G401 (cell line): ENCODE data around the gene LSM11. TPM values are rescaled to one million over a fixed set of nuclear protein-coding genes. Genes with fewer than 3 reads are reported as not detected.

Source experiments
- DNase-seq: peaks from one replicate; pipeline ENCODE4 v3.0.0-alpha.2; 2015; ENCODE audit warnings: low spot score
- in situ Hi-C: cut with HindIII; loops from 2 replicates; pipeline ENCODE4 v1.10.0; 2016; ENCODE audit warnings: low sequenced_read_pairs, mixed read lengths
- total RNA-seq: library from RNA; depleted of rRNA; stranded (reverse); fragments of >200 nt; shearing (Covaris generic); gene quantifications from 2 replicates; pipeline ENCODE4 v1.2.3, GENCODE V29; 2014; rRNA removed

Gene LSM11
- total RNA-seq, 1 experiment from 2014 or later = 3.0 TPM

DNA sequence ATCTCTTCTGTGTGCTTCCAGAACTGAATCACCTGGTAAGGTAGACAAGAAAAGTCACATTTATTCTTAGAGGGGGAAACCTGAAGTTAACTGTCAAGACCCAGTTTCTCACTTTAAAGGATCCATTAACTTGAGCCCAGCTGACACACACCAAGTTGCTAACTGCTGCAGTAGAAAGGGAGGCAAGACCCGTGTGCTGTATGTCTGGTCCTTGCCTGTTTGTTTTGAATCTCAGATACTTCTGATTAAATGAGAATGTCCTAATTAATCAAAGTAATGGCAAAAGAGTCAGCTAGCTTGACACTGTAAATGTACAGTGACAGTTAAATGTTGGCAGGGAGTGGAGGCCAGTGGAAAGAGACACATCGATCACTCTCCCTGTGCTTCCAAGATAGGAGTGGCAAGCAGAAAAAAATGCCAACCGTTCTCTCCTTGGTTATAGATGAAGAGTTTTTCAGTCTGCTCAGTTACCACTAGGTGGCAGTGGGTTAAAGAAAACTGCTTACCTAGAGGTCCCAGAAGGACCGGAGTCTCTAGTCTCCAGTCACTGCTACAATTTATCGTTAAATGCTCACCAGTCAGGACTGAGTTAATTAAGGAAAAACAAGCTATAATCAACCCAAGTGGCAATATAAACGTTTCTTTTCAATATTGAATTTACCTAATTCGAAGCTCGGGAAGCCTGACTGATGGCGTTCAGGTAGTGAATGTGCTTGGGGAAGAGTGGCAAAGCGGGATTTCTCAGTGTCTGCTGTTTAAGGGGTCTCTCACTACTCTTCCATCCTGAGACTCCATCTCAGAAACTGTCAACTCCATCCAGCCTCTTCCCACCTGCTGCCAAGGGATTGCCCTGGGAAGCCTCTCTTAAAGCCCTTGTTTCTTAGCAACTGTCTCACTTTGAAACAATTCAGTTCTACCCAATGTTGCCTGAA, 18.4 kb downstream of the LSM11 start:
- in situ Hi-C loops = no loop called here
- DNase-seq = peak; percentile 83

DNA sequence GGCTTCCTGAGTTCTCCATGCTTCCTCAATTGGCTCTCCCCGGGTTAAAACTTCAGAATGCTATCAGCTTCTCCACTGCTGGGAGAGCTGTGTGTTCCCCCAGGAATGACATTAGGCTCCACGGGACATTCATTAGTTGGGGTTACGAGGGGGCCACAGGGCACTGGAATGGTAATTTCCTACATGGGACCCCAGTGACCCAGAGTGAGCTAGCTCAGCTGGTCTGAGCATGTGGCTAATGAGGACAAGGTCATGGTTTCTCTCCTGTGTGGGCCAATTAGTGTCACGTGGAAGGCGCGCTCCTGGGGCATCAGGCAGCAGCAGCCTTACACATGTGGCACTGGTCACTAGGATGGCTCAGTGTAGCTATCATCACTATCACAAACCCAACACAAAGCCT, 21.0 kb downstream of the LSM11 start:
- in situ Hi-C loops = no loop called here
- no peak for DNase-seq

DNA sequence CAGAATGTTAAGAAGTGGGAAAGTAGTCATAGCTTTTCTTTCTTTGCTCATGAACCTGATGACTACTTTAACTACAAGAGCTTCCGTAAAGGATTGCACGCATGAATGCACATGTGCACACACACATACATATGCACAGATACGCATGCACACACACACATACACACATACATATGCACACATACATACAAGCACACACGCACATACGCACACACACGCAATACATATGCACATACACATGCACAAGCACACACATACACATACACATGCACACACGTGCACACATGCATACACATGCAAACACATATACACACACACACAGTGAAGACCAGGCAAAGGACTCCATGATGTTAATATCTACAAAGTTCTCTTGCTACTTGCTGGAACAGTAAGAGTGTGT, 22.9 kb downstream of the LSM11 start:
- in situ Hi-C loops = no loop called here
- no peak for DNase-seq

DNA sequence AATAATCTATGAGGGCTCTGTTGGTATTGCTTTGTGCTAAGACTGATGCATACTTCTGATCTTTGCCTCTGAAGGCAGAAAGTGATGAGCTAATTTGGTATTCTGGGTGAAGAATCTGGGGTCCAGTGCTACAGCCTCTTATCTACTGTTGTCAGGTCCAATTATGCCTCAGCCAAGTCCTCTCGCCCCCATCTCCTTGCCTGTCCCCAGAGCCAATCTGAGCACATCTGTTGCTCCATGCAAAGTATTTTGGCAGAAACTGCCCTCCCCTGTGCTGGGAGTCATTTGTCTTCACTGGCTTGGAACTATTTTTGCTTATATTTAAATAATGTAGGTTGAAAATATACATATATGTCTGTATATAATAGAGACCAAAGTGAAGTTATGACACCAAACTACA, 23.4 kb downstream of the LSM11 start:
- DNase-seq = no peak
- in situ Hi-C loops = no loop called here

DNA sequence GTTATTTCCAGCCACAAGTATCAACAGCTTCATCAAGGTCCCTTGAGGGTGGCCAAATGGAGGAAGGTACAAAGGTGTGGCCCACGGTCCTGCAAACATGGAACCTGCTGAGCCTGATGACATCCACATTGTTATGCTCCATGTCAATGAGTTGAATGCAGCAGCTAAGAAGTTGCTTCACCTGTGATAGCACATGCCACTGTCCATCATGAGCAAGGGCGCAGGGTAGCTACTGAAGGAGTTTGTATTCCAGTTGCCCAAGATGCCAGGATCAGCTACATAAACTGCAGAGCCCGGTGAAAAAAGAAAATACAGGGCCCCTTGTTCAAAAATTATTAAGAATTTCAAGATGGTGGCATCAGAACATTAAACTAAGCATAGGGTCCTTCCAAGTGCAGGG, 24.2 kb downstream of the LSM11 start:
- in situ Hi-C loops = no loop called here
- no peak for DNase-seq

DNA sequence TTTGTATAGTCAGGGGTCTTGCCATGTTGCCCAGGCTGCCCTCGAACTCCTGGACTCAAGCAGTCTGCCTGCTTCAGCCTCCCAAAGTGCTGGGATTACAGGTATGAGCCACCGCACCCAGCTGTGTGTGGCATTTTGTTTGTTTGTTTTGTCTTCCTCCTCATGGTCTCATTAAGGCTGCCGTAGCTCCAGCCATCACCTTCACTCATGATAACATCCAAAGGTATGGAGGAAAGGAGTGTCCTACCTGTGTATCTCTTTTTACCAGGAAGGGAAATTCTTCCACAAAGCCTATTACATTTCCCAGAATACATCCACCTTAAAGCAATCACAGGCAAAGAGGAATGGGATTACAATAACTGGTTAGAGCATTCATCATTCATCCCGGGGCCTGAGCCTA, 27.2 kb downstream of the LSM11 start:
- in situ Hi-C loops = no loop called here
- DNase-seq = no peak

DNA sequence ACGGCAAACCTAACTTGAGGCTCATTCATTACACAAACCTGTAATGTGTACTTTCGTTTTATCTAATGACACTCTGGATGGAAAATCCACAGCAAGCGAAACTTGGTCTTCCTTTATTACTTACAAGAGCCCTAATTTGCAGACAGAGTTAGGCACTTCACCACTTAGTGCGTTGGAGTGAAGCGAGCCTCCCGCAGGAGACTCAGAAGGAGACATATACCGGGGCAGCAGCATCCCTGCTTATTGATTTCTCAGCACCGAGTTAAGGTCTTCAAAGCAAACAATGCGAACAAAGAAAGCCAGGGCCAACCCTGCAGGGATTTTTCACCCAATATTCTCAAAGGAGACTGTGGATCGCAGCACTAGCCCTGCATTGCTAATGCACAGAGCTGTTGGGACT, 28.6 kb downstream of the LSM11 start:
- in situ Hi-C loops = no loop called here
- no peak for DNase-seq

DNA sequence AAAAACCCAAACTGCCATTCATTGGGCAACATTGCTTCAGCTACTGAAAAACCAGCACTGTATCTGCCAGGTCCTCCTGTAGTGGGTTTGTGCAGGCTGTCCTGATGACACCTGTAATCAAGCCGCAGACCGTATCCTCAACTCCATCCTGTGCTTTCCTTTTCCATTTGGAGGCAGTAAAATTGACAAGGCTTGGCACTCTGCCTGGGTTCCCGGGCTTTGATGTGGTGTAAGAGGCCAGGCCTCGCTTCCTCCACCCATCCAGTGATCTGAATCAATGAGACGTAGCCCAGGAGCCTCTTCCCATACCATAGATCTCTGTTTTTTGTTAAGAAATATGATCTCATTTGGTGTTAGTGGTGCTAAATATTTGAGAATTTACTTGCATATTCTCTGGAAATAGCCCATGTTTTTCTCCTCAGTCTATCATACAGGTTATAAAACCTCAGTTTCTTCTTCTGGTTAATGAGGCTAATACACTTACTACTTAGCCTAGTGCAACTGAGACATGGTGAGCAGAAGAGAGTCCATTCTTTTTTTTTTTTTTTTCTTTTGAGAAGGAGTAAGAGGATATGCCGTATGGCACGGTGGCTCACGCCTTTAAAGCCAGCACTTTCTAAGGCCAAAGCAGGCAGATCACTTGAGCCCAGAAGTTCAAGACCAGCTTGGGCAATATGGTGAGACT, 34.8 kb downstream of the LSM11 start:
- in situ Hi-C loops = no loop called here
- no peak for DNase-seq

DNA sequence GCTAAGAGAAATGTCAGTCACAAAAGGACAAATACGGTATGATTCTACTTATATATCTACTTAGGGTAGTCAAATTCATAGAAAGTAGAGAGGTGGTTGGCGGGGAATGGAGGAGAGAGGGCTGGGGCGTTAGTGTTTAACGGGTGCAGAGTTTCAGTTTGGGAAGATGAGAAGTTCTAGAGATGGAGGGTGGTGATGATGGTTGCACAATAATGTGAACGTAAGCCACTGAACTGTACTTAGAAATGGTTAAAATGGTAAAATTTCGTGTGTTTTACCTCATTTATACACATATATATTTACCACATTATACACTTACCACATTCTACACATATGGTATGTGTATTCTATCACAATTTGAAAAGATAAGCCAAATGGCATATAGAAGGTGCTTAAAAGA, 35.7 kb downstream of the LSM11 start:
- in situ Hi-C loops = no loop called here
- DNase-seq = no peak

DNA sequence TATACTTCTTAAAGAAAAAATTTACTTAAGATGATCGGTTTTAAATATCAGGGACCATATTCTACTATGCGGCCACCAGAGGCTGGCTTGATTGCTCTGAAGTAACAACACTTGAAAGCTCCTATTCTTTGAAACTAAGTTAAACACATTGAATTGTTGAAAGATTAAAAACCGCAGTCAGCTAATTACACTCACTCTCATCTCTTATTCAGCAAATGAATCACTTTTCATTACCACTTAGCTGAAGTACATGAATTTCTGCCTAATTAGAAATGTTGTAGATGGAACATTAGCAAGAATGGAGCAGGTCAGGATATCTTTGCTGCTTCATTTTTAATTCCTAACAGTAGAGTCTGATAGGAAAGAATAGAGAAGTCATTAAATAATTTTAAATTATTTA, 42.3 kb downstream of the LSM11 start:
- no peak for DNase-seq
- in situ Hi-C loops = no loop called here

DNA sequence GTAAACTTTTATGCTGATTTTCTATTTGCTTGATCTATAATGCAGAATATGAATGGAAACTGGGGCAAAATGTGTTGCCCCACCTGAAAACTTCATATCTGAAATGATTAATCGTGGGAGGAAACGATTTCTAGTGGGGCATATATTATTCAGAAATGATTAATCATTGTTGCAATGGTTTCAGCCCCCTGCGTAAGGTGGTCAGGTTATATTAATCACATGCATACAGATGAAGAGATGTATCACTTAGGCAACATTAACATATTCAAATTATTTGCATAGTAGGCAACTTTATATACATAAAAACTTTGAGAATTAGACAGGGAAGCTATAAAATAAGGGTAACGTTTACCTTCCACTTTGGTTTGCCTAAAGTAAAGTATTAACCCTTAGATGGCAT, 49.8 kb downstream of the LSM11 start:
- DNase-seq = no peak
- in situ Hi-C loops = no loop called here

DNA sequence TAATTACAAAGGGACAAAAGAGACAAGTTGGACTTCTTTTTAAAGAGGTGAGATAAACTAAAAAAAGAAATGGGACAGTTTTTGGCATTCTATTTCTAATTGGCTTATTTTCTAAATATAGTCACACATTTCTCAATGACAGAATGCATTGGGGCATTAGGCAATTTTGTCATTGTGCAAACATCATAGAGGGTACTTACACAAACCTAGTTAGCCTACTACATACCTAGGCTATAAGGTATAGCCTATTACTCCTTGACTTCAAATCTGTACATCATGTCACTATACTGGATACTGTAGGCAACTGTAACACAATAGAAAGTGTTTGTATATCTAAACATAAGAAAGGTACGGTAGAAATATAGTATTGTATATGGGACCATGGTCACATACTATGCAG, 56.1 kb downstream of the LSM11 start:
- DNase-seq = no peak
- in situ Hi-C loops = no loop called here

DNA sequence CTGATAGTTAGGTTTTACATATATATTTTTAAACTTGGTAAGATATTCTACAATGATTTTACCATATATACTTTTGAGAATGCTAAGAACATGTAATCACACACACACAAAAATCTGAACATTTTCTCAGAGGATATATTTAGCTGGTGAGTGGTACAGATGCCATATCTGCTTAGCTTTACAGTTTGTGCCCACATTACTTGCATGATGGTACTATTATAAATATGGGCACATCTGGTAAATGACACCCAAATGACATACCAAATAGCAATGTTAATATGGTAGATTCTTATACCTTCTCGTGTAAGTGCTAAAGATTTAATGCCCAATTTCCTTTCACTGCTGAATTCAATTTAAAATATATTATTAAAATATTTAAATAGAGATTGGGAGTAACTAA, 56.6 kb downstream of the LSM11 start:
- no peak for DNase-seq
- in situ Hi-C loops = loop anchor here (25.0 kb wide), 1 partner anchor 112 kb away; no protein-coding TSS in a partner anchor

DNA sequence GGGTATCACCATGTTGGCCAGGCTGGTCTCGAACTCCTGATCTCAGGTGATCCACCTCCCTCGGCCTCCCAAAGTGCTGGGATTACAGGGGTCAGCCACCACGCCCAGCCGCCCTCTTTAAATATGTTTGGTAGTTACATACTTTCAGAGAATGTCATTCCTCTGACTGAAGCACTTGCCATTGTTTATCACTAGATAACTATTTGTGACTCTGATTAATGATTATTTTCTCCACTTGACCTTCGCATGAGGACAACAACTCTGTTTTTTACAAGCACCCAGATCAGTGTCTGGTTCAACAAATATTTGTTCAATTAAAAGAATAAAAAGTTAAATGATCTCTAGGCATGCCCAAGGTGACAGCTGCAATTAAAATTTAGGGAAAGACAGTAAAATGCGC, 59.2 kb downstream of the LSM11 start:
- in situ Hi-C loops = loop anchor here (25.0 kb wide), 1 partner anchor 110 kb away; no protein-coding TSS in a partner anchor
- DNase-seq = no peak

DNA sequence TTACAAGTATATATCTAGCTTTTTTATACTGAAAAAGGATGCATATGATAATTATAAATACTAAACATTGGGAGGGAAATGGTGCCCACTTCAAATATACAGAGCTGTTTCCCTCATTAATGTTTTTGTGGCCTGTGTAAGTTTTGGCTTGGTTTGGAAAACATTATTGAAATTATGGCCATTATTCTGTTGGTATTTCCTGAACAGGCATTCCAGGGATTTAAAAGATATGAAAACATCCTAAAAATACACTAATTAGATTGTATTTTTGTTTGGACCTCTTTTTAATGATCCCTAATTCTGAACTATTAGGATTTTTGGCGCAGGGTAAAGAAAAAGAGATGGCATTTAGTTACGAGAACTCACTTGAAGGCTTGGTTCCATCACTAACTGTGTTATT, 64.5 kb downstream of the LSM11 start:
- in situ Hi-C loops = loop anchor here (25.0 kb wide), 1 partner anchor 104 kb away; no protein-coding TSS in a partner anchor

More for the DNA sequence above, 64.5 kb downstream of the LSM11 start:
- DNase-seq = no peak

Other genes starting within 250 kb of the LSM11 start
- gene ADAM19, start 167.9 kb upstream of the LSM11 start, total RNA-seq = 0.17 and 0.55 TPM in 2 replicates
- gene SOX30, start 91.3 kb upstream of the LSM11 start, total RNA-seq = not detected in 2 replicates
- not detected in 2 replicates for gene C5orf52, start 72.2 kb upstream of the LSM11 start, total RNA-seq
- 30.6 and 39.3 TPM in 2 replicates for gene THG1L, start 12.3 kb upstream of the LSM11 start, total RNA-seq
- 71.3 and 106 TPM in 2 replicates for gene CLINT1, start 115.4 kb downstream of the LSM11 start, total RNA-seq